Measurements from ENCODE around the gene ZNF710. TPM values are rescaled to one million over a fixed set of nuclear protein-coding genes. Genes with fewer than 3 reads are reported as not detected.

ZNF710 gene
- total RNA-seq, 1 experiment from 2014 or later = 10.0 TPM

DNA sequence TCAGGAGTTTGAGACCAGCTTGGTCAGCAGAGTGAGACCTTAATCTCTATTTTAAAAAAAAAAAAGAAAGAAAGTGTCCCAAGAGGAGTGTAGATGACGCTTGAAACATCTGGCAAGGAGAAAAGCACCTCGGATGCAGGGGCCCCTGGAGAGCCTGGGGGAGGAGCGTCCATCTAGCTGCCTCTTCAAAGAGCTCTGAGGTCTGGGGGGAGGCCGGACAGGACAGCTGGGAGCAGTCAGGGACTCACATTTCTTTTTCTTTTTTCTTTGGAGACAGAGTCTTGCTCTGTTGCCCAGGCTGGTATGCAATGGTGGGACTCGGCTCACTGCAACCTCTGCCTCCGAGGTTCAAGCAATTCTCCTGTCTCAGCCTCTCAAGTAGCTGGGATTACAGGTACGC is 104.4 kb downstream of the ZNF710 start:
- TF ChIP-seq JUND (IDR thresholded peaks at IDR 0.05) (no peak), CBX3 (IDR thresholded peaks at IDR 0.05; ENCODE audit: low read depth) (no peak), SIN3A (IDR thresholded peaks at IDR 0.05; ENCODE audit: low read depth) (no peak), EZH2 (IDR thresholded peaks at IDR 0.05) (no peak), POLR2A (IDR thresholded peaks at IDR 0.05; ENCODE audit: borderline replicate concordance, extremely low read depth, insufficient read depth, insufficient read length) (no peak), POLR2AphosphoS5 (IDR thresholded peaks at IDR 0.05; ENCODE audit: low read depth, low read length) (no peak), EGR1 (IDR thresholded peaks at IDR 0.05; ENCODE audit: low read depth) (no peak), FOSL1 (IDR thresholded peaks at IDR 0.05; ENCODE audit: low read depth) (no peak), ELF1 (IDR thresholded peaks at IDR 0.05; ENCODE audit: borderline replicate concordance, low read depth) (no peak), ZNF274 (IDR thresholded peaks at IDR 0.05; ENCODE audit: low read depth, low read length) (no peak), TCF7L2 (IDR thresholded peaks at IDR 0.05; ENCODE audit: borderline replicate concordance, extremely low read depth, insufficient read depth, insufficient read length) (no peak), SP1 (IDR thresholded peaks at IDR 0.05; ENCODE audit: low read depth) (no peak), YY1 (IDR thresholded peaks at IDR 0.05; ENCODE audit: extremely low read depth, insufficient replicate concordance, low read depth, low read length) (no peak)
- TF ChIP-seq, protein P1, sequence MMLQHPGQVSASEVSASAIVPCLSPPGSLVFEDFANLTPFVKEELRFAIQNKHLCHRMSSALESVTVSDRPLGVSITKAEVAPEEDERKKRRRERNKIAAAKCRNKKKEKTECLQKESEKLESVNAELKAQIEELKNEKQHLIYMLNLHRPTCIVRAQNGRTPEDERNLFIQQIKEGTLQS (IDR thresholded peaks at IDR 0.05) = no peak
- TF ChIP-seq, protein P2, sequence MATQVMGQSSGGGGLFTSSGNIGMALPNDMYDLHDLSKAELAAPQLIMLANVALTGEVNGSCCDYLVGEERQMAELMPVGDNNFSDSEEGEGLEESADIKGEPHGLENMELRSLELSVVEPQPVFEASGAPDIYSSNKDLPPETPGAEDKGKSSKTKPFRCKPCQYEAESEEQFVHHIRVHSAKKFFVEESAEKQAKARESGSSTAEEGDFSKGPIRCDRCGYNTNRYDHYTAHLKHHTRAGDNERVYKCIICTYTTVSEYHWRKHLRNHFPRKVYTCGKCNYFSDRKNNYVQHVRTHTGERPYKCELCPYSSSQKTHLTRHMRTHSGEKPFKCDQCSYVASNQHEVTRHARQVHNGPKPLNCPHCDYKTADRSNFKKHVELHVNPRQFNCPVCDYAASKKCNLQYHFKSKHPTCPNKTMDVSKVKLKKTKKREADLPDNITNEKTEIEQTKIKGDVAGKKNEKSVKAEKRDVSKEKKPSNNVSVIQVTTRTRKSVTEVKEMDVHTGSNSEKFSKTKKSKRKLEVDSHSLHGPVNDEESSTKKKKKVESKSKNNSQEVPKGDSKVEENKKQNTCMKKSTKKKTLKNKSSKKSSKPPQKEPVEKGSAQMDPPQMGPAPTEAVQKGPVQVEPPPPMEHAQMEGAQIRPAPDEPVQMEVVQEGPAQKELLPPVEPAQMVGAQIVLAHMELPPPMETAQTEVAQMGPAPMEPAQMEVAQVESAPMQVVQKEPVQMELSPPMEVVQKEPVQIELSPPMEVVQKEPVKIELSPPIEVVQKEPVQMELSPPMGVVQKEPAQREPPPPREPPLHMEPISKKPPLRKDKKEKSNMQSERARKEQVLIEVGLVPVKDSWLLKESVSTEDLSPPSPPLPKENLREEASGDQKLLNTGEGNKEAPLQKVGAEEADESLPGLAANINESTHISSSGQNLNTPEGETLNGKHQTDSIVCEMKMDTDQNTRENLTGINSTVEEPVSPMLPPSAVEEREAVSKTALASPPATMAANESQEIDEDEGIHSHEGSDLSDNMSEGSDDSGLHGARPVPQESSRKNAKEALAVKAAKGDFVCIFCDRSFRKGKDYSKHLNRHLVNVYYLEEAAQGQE (IDR thresholded peaks at IDR 0.05; ENCODE audit: low read depth) = no peak
- TF ChIP-seq, protein P3, sequence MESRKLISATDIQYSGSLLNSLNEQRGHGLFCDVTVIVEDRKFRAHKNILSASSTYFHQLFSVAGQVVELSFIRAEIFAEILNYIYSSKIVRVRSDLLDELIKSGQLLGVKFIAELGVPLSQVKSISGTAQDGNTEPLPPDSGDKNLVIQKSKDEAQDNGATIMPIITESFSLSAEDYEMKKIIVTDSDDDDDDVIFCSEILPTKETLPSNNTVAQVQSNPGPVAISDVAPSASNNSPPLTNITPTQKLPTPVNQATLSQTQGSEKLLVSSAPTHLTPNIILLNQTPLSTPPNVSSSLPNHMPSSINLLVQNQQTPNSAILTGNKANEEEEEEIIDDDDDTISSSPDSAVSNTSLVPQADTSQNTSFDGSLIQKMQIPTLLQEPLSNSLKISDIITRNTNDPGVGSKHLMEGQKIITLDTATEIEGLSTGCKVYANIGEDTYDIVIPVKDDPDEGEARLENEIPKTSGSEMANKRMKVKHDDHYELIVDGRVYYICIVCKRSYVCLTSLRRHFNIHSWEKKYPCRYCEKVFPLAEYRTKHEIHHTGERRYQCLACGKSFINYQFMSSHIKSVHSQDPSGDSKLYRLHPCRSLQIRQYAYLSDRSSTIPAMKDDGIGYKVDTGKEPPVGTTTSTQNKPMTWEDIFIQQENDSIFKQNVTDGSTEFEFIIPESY (IDR thresholded peaks at IDR 0.05; ENCODE audit: extremely low read depth, insufficient replicate concordance, low read length) = no peak
- TF ChIP-seq, protein P4, sequence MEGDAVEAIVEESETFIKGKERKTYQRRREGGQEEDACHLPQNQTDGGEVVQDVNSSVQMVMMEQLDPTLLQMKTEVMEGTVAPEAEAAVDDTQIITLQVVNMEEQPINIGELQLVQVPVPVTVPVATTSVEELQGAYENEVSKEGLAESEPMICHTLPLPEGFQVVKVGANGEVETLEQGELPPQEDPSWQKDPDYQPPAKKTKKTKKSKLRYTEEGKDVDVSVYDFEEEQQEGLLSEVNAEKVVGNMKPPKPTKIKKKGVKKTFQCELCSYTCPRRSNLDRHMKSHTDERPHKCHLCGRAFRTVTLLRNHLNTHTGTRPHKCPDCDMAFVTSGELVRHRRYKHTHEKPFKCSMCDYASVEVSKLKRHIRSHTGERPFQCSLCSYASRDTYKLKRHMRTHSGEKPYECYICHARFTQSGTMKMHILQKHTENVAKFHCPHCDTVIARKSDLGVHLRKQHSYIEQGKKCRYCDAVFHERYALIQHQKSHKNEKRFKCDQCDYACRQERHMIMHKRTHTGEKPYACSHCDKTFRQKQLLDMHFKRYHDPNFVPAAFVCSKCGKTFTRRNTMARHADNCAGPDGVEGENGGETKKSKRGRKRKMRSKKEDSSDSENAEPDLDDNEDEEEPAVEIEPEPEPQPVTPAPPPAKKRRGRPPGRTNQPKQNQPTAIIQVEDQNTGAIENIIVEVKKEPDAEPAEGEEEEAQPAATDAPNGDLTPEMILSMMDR (IDR thresholded peaks at IDR 0.05 in 2 of 3, conservative IDR thresholded peaks at IDR 0.05 in 1 of 3; ENCODE audit: borderline replicate concordance in 1 of 3, insufficient read depth in 1 of 3, low read depth in 2 of 3, low read length in 2 of 3) = no peak
- TF ChIP-seq, protein P5, sequence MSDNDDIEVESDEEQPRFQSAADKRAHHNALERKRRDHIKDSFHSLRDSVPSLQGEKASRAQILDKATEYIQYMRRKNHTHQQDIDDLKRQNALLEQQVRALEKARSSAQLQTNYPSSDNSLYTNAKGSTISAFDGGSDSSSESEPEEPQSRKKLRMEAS (IDR thresholded peaks at IDR 0.05) = no peak
- no peak overlapping the region for H2AFZ ChIP-seq (ENCODE audit: low read depth, low read length, poor library complexity, severe bottlenecking)
- H3K79me2 ChIP-seq (ENCODE audit: insufficient read depth, low read length) = no peaks in the 10 kb centered on the region
- no peaks in the 10 kb centered on the region for H3K9me3 ChIP-seq (ENCODE audit: control insufficient read depth in 1 of 2, insufficient read depth in 1 of 2, low read depth in 1 of 2, low read length in 2 of 2)
- H3K4me1 ChIP-seq (ENCODE audit: control insufficient read depth in 1 of 2, insufficient read depth in 2 of 2, low read length in 2 of 2) = peaks cover 16 to 33% of the 10 kb centered on the region in 2 experiments
- no peak for DNase-seq (ENCODE audit: low read depth, low spot score)
- intact Hi-C loops (cut with micrococcal nuclease) = no loop called here
- H3K27me3 ChIP-seq (ENCODE audit: insufficient read depth, low read length) = no peaks in the 10 kb centered on the region
- POLR2A ChIA-PET = no interaction called here
- H3K9ac ChIP-seq (ENCODE audit: low read length) = no peak overlapping the region
- H3K4me3 ChIP-seq (replicated peaks in 1 of 2; ENCODE audit: low read depth in 1 of 2, low read length in 2 of 2) = no peak overlapping the region
- no peak for ATAC-seq
- H3K9me2 ChIP-seq (ENCODE audit: insufficient read depth) = no peaks in the 10 kb centered on the region
- no peak overlapping the region for H3K27ac ChIP-seq (ENCODE audit: low read depth, low read length)
- CTCF ChIA-PET = no interaction called here
- RAD21 ChIA-PET (ENCODE audit: low non-redundant PET in 1 of 2, low total read pairs in 2 of 2, uncharacterized antibody in 2 of 2, unreplicated experiment in 2 of 2) = no interaction called here
- BruUV-seq (replicated peaks) = no TSS peak
- no peaks in the 10 kb centered on the region for H4K20me1 ChIP-seq (ENCODE audit: insufficient read depth)
- H3K4me2 ChIP-seq (ENCODE audit: low read length) = no peak overlapping the region
- no peaks in the 10 kb centered on the region for H3K36me3 ChIP-seq (ENCODE audit: control insufficient read depth in 1 of 2, insufficient read depth in 2 of 2, low read length in 2 of 2)
